Neural progenitor cell (in vitro differentiated cells): Measurements from ENCODE around the gene RAP1A. TPM values are rescaled to one million over a fixed set of nuclear protein-coding genes. Genes with fewer than 3 reads are reported as not detected.

ENCODE experiments used
- DNase-seq: peaks from one replicate; pipeline ENCODE4 v3.0.0-alpha.2; 2016; ENCODE audit warnings: low spot score
- H2AFZ ChIP-seq: fragments of 200-600 bp; sonication (generic); replicated peaks from 2 replicates; pipeline ENCODE4 v1.6.1; 2016; ENCODE audit warnings: antibody characterized with exemption
- H3F3A ChIP-seq: fragments of 200-600 bp; sonication (generic); 2 replicates; pipeline ENCODE4 v1.6.1; 2016; ENCODE audit warnings: antibody characterized with exemption, low read depth
- H3K27ac ChIP-seq: fragments of 200-600 bp; sonication (generic); 2 replicates; pipeline ENCODE4 v1.5.1; 2016; ENCODE audit warnings: mild to moderate bottlenecking
- H3K27me3 ChIP-seq: fragments of 200-600 bp; sonication (generic); 2 replicates; pipeline ENCODE4 v1.6.1; 2016; ENCODE audit warnings: mild to moderate bottlenecking, moderate library complexity
- H3K36me3 ChIP-seq: fragments of 200-600 bp; sonication (generic); 2 replicates; pipeline ENCODE4 v1.5.1; 2016
- H3K4me1 ChIP-seq: fragments of 200-600 bp; sonication (generic); 2 replicates; pipeline ENCODE4 v1.6.1; 2016; ENCODE audit warnings: mixed run types
- H3K4me2 ChIP-seq: fragments of 200-600 bp; sonication (generic); 2 replicates; pipeline ENCODE4 v1.6.1; 2016
- H3K4me3 ChIP-seq: fragments of 200-600 bp; sonication (generic); 2 replicates; pipeline ENCODE4 v1.5.1; 2016
- H3K79me2 ChIP-seq: fragments of 200-600 bp; sonication (generic); 2 replicates; pipeline ENCODE4 v1.6.1; 2016; ENCODE audit warnings: low read depth
- H3K9ac ChIP-seq: fragments of 200-600 bp; sonication (generic); 2 replicates; pipeline ENCODE4 v1.6.1; 2016
- H3K9me3 ChIP-seq: fragments of 200-600 bp; sonication (generic); 2 replicates; pipeline ENCODE4 v1.5.1; 2016; ENCODE audit warnings: low read depth
- H4K20me1 ChIP-seq: fragments of 200-600 bp; sonication (generic); 2 replicates; pipeline ENCODE4 v1.6.1; 2016; ENCODE audit warnings: low read depth
- H3K27ac Mint-ChIP-seq: 3 replicates; pipeline ENCODE4 v1.8.0; 2021; ENCODE audit warnings: mixed read lengths
- H3K27me3 Mint-ChIP-seq: 2 replicates; pipeline ENCODE4 v1.8.0; 2022; ENCODE audit warnings: low read depth, mild to moderate bottlenecking, inconsistent platforms, moderate library complexity, mixed read lengths; ENCODE audit not compliant: insufficient read depth
- H3K36me3 Mint-ChIP-seq: 3 replicates; pipeline ENCODE4 v1.8.0; 2021; ENCODE audit warnings: mixed read lengths
- H3K4me1 Mint-ChIP-seq: 3 replicates; pipeline ENCODE4 v1.8.0; 2021; ENCODE audit warnings: mixed read lengths
- H3K4me3 Mint-ChIP-seq: 3 replicates; pipeline ENCODE4 v1.8.0; 2021; ENCODE audit warnings: mild to moderate bottlenecking, moderate library complexity, mixed read lengths
- H3K9me3 Mint-ChIP-seq: 3 replicates; pipeline ENCODE4 v1.8.0; 2020; ENCODE audit warnings: mixed read lengths
- EZH2 ChIP-seq: fragments of 200-600 bp; sonication (generic); IDR thresholded peaks from 2 replicates; pipeline ENCODE4 v1.6.1; 2017; ENCODE audit warnings: antibody characterized with exemption, mild to moderate bottlenecking, moderate library complexity
- EZH2phosphoT487 ChIP-seq: fragments of 200-600 bp; sonication (generic); IDR thresholded peaks from 2 replicates; pipeline ENCODE4 v1.6.1; 2017; ENCODE audit warnings: antibody characterized with exemption
- total RNA-seq: library from RNA; depleted of rRNA; stranded (reverse); fragments of >200 nt; gene quantifications from 2 replicates; pipeline ENCODE4 v1.2.3, GENCODE V29; 2015; ENCODE audit warnings: low replicate concordance
- TF ChIP-seq, protein P1 (sequence below): fragments of 200-600 bp; sonication (generic); IDR thresholded peaks from 2 replicates; pipeline ENCODE4 v1.5.1; 2017; ENCODE audit warnings: antibody characterized with exemption, mild to moderate bottlenecking

The RAP1A gene
- total RNA-seq, 1 donor from 2014 or later, result 27.5 TPM

DNA sequence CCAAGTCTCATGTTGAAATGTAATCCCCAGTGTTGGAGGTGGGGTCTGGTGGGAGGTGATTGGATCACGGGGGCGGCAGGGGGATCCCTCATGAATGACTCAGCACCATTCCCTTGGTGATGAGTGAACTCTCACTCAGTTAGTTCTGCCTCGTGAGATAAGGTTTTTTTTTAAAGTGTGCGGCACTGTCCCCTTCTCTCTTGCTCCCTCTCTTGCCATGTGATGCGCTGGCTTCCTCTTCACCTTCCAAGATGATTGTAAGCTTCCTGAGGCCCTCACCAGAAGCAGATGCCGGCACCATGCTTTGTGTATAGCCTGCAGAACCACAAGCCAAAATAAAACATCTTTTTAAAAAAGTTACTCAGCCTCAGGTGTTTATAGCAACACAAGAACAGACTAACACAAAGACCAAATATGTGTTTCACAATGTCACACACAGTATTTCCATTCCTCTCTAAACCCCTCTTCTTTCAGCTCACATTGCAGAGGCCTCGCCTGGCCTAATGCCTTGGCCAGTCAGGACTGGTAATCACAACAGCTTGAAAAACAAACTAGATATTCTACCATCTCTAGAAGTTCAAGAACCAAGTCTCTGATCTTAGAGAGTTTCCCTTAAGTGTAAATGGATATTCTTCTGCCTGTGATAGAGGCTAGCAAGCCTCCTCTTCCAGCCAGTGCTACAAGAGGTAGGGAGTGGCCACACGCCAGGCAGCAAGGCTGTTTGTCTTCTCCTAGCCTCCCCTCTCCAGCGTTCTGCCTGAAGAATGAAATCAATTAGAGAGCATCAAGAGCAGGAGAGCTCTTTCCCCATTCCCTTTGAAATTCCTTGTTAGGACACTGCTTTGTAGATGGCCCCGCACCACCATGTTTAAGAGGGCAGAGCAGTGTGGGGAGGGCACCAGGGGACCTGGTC, 19.6 kb upstream of the RAP1A start:
- no peak overlapping the region for H2AFZ ChIP-seq
- no peak overlapping the region for H3K27ac ChIP-seq

GRCh38 chr1:111600886-111601386, 18.7 kb upstream of the RAP1A start:
- DNase-seq, result no peak
- H3K79me2 ChIP-seq, result no peaks in the 10 kb centered on the region
- Mint-ChIP-seq H3K9me3 (no peaks in the 10 kb centered on the region), H3K27me3 (peaks cover 6% of the 10 kb centered on the region), H3K36me3 (no peaks in the 10 kb centered on the region), H3K4me3 (no peak overlapping the region), H3K4me1 (peaks cover 7% of the 10 kb centered on the region), H3K27ac (no peak overlapping the region)
- no peak overlapping the region for H3K27ac ChIP-seq
- no peaks in the 10 kb centered on the region for H3K9me3 ChIP-seq
- H3K4me3 ChIP-seq, result no peak overlapping the region
- no peak overlapping the region for H2AFZ ChIP-seq
- no peak overlapping the region for H3K9ac ChIP-seq
- no peak for TF ChIP-seq EZH2
- TF ChIP-seq EZH2phosphoT487, result no peak
- no peaks in the 10 kb centered on the region for H4K20me1 ChIP-seq
- H3F3A ChIP-seq, result no peaks in the 10 kb centered on the region
- H3K36me3 ChIP-seq, result no peaks in the 10 kb centered on the region
- H3K4me2 ChIP-seq, result no peak overlapping the region
- H3K27me3 ChIP-seq, result no peaks in the 10 kb centered on the region
- H3K4me1 ChIP-seq, result peaks cover 5% of the 10 kb centered on the region

More for the DNA sequence above, 19.6 kb upstream of the RAP1A start:
- H3K36me3 Mint-ChIP-seq, result no peaks in the 10 kb centered on the region
- no peak overlapping the region for H3K27ac Mint-ChIP-seq
- Histone ChIP-seq H4K20me1 (no peaks in the 10 kb centered on the region), H3K9ac (no peak overlapping the region), H3K36me3 (no peaks in the 10 kb centered on the region), H3K4me2 (no peak overlapping the region), H3K27me3 (no peaks in the 10 kb centered on the region), H3K4me3 (no peak overlapping the region), H3K9me3 (no peaks in the 10 kb centered on the region), H3K4me1 (no peaks in the 10 kb centered on the region), H3K79me2 (no peaks in the 10 kb centered on the region), H3F3A (no peaks in the 10 kb centered on the region)
- H3K27me3 Mint-ChIP-seq, result peaks cover 4% of the 10 kb centered on the region
- no peak overlapping the region for H3K4me3 Mint-ChIP-seq
- H3K9me3 Mint-ChIP-seq, result no peaks in the 10 kb centered on the region
- H3K4me1 Mint-ChIP-seq, result no peaks in the 10 kb centered on the region
- TF ChIP-seq, protein P1, sequence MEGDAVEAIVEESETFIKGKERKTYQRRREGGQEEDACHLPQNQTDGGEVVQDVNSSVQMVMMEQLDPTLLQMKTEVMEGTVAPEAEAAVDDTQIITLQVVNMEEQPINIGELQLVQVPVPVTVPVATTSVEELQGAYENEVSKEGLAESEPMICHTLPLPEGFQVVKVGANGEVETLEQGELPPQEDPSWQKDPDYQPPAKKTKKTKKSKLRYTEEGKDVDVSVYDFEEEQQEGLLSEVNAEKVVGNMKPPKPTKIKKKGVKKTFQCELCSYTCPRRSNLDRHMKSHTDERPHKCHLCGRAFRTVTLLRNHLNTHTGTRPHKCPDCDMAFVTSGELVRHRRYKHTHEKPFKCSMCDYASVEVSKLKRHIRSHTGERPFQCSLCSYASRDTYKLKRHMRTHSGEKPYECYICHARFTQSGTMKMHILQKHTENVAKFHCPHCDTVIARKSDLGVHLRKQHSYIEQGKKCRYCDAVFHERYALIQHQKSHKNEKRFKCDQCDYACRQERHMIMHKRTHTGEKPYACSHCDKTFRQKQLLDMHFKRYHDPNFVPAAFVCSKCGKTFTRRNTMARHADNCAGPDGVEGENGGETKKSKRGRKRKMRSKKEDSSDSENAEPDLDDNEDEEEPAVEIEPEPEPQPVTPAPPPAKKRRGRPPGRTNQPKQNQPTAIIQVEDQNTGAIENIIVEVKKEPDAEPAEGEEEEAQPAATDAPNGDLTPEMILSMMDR, result no peak
- TF ChIP-seq EZH2 (no peak), EZH2phosphoT487 (no peak)
- DNase-seq, result no peak

GRCh38 chr1:111602302-111602701, 17.3 kb upstream of the RAP1A start:
- DNase-seq, result no peak
- no peaks in the 10 kb centered on the region for H3K79me2 ChIP-seq
- Mint-ChIP-seq H3K4me1 (peaks cover 11% of the 10 kb centered on the region), H3K27ac (no peak overlapping the region), H3K27me3 (peaks cover 6% of the 10 kb centered on the region), H3K36me3 (no peaks in the 10 kb centered on the region), H3K9me3 (no peaks in the 10 kb centered on the region), H3K4me3 (no peak overlapping the region)
- no peaks in the 10 kb centered on the region for H3K27me3 ChIP-seq
- no peaks in the 10 kb centered on the region for H3F3A ChIP-seq
- H2AFZ ChIP-seq, result no peak overlapping the region
- no peak overlapping the region for H3K27ac ChIP-seq
- TF ChIP-seq EZH2phosphoT487 (no peak), EZH2 (no peak)
- TF ChIP-seq, protein P1, result no peak
- H3K9ac ChIP-seq, result no peak overlapping the region
- no peaks in the 10 kb centered on the region for H4K20me1 ChIP-seq
- H3K4me1 ChIP-seq, result peaks cover 5% of the 10 kb centered on the region
- H3K4me3 ChIP-seq, result no peak overlapping the region
- no peaks in the 10 kb centered on the region for H3K9me3 ChIP-seq
- H3K36me3 ChIP-seq, result no peaks in the 10 kb centered on the region
- H3K4me2 ChIP-seq, result no peak overlapping the region

GRCh38 chr1:111602974-111603373, 16.6 kb upstream of the RAP1A start:
- Histone ChIP-seq H3F3A (no peaks in the 10 kb centered on the region), H3K9ac (no peak overlapping the region), H3K36me3 (no peaks in the 10 kb centered on the region), H3K4me2 (no peak overlapping the region), H3K4me1 (peaks cover 5% of the 10 kb centered on the region), H2AFZ (no peak overlapping the region), H3K79me2 (no peaks in the 10 kb centered on the region), H3K27ac (no peak overlapping the region), H3K4me3 (no peak overlapping the region), H4K20me1 (no peaks in the 10 kb centered on the region), H3K27me3 (no peaks in the 10 kb centered on the region), H3K9me3 (no peaks in the 10 kb centered on the region)
- DNase-seq, result no peak
- TF ChIP-seq, protein P1, result no peak
- no peak for TF ChIP-seq EZH2phosphoT487
- no peak for TF ChIP-seq EZH2
- H3K36me3 Mint-ChIP-seq, result no peaks in the 10 kb centered on the region
- no peak overlapping the region for H3K4me3 Mint-ChIP-seq
- H3K27ac Mint-ChIP-seq, result no peak overlapping the region
- H3K4me1 Mint-ChIP-seq, result peaks cover 11% of the 10 kb centered on the region
- H3K27me3 Mint-ChIP-seq, result peaks cover 6% of the 10 kb centered on the region
- no peaks in the 10 kb centered on the region for H3K9me3 Mint-ChIP-seq
